A673 (cell line): ENCODE data around the gene CDC37L1. TPM values are rescaled to one million over a fixed set of nuclear protein-coding genes. Genes with fewer than 3 reads are reported as not detected.

ENCODE experiments used
- BruUV-seq: library from RNA; stranded (reverse); fragments of 400-500 nt; replicated peaks from 2 replicates; lab custom pipeline; 2021; lab: Mats Ljungman, UMichigan
- CTCF ChIA-PET: fragments of 300-600 bp; sonication (Branson Sonifier 250); formaldehyde crosslinking; loops from one replicate; lab custom pipeline; 2022; ENCODE audit warnings: antibody characterized with exemption; lab: Charles Lee
- POLR2A ChIA-PET: fragments of 300-600 bp; sonication (Branson Sonifier 250); formaldehyde crosslinking; loops from one replicate; lab custom pipeline; 2022; ENCODE audit warnings: antibody characterized with exemption; ENCODE audit not compliant: low non-redundant PET; lab: Charles Lee
- DNase-seq: peaks from one replicate; pipeline ENCODE4 v3.0.0-alpha.2; 2015; ENCODE audit warnings: low spot score
- H3K27ac ChIP-seq: fragments of 200-600 bp; sonication (generic); 2 replicates; pipeline ENCODE4 v1.5.1; 2016; ENCODE audit warnings: mixed run types, low read depth, mild to moderate bottlenecking, mixed read lengths, antibody characterized with exemption, low read length; ENCODE audit not compliant: poor library complexity, severe bottlenecking
- H3K27me3 ChIP-seq: fragments of 200-600 bp; sonication (generic); replicated peaks from 2 replicates; pipeline ENCODE4 v1.6.1; 2017; ENCODE audit warnings: mixed run types, low read depth, mild to moderate bottlenecking, mixed read lengths, antibody characterized with exemption, low read length; ENCODE audit not compliant: insufficient read depth, poor library complexity
- H3K36me3 ChIP-seq: fragments of 200-600 bp; sonication (generic); 2 replicates; pipeline ENCODE4 v1.6.1; 2016; ENCODE audit warnings: mixed run types, mild to moderate bottlenecking, mixed read lengths, antibody characterized with exemption, low read length; ENCODE audit not compliant: insufficient read depth, poor library complexity, severe bottlenecking
- H3K4me1 ChIP-seq: fragments of 200-600 bp; sonication (generic); 2 replicates; pipeline ENCODE4 v1.6.1; 2017; ENCODE audit warnings: mixed run types, mild to moderate bottlenecking, mixed read lengths, antibody characterized with exemption, low read length; ENCODE audit not compliant: insufficient read depth, poor library complexity, severe bottlenecking
- H3K4me3 ChIP-seq: fragments of 200-600 bp; sonication (generic); 2 replicates; pipeline ENCODE4 v1.5.1; 2016; ENCODE audit warnings: low read depth, mixed run types, mild to moderate bottlenecking, mixed read lengths, low read length; ENCODE audit not compliant: poor library complexity, severe bottlenecking
- H3K9me3 ChIP-seq: fragments of 200-600 bp; sonication (generic); 2 replicates; pipeline ENCODE4 v1.6.1; 2016; ENCODE audit warnings: mixed run types, low read depth, mild to moderate bottlenecking, mixed read lengths, antibody characterized with exemption, low read length; ENCODE audit not compliant: poor library complexity, severe bottlenecking
- CTCF ChIP-seq: fragments of 300-800, 200-600 bp; sonication (generic); conservative IDR thresholded peaks from 2 replicates; pipeline ENCODE4 v1.5.1; 2017; ENCODE audit warnings: low read depth, mild to moderate bottlenecking, antibody characterized with exemption, low read length, moderate library complexity, mixed read lengths
- EZH2 ChIP-seq: fragments of 200-600 bp; sonication (generic); IDR thresholded peaks from 2 replicates; pipeline ENCODE4 v1.6.1; 2017; ENCODE audit warnings: borderline replicate concordance, low read depth, mild to moderate bottlenecking, mixed read lengths, antibody characterized with exemption, low read length; ENCODE audit not compliant: poor library complexity, severe bottlenecking
- intact Hi-C: fragments of 100-400 bp; cut with micrococcal nuclease; formaldehyde crosslinking; loops from one replicate; pipeline ENCODE4 v1.10.0; 2022; ENCODE audit not compliant: unreplicated experiment
- total RNA-seq: library from RNA; stranded (reverse); gene quantifications from 2 replicates; pipeline ENCODE4 v1.2.3, GENCODE V29; 2021

CDC37L1 gene
- total RNA-seq, 1 experiment from 2014 or later = 28.7 TPM

- ChIA-PET CTCF (no interaction called here), POLR2A (no interaction called here)
- Histone ChIP-seq H3K36me3 (peaks cover 82% of the 10 kb centered on the region), H3K9me3 (no peaks in the 10 kb centered on the region), H3K27me3 (no peaks in the 10 kb centered on the region), H3K27ac (no peak overlapping the region), H3K4me3 (no peak overlapping the region), H3K4me1 (peaks cover 12% of the 10 kb centered on the region)
- TF ChIP-seq EZH2 (no peak), CTCF (no peak)
- intact Hi-C loops = no loop called here
- BruUV-seq = no TSS peak
- no peak for DNase-seq
These were observed 20.7 kb downstream of the CDC37L1 start for GRCh38 chr9:4700091-4700490.

- no peaks in the 10 kb centered on the region for H3K27me3 ChIP-seq
- ChIA-PET CTCF (no interaction called here), POLR2A (no interaction called here)
- H3K4me3 ChIP-seq = no peak overlapping the region
- H3K27ac ChIP-seq = no peak overlapping the region
- H3K36me3 ChIP-seq = peaks cover 86% of the 10 kb centered on the region
- H3K9me3 ChIP-seq = no peaks in the 10 kb centered on the region
- no peak for TF ChIP-seq EZH2
- no peak for TF ChIP-seq CTCF
- no TSS peak for BruUV-seq
- intact Hi-C loops = no loop called here
- no peak for DNase-seq
- H3K4me1 ChIP-seq = peaks cover 7% of the 10 kb centered on the region
These were observed 21.6 kb downstream of the CDC37L1 start for GRCh38 chr9:4700932-4701331.

GRCh38 chr9:4701526-4701925 lies 22.2 kb downstream of the CDC37L1 start:
- no TSS peak for BruUV-seq
- ChIA-PET POLR2A (no interaction called here), CTCF (no interaction called here)
- H3K36me3 ChIP-seq = peaks cover 88% of the 10 kb centered on the region
- H3K27ac ChIP-seq = no peak overlapping the region
- DNase-seq = no peak
- no peak for TF ChIP-seq CTCF
- TF ChIP-seq EZH2 = no peak
- H3K4me3 ChIP-seq = no peak overlapping the region
- H3K4me1 ChIP-seq = peaks cover 10% of the 10 kb centered on the region
- H3K27me3 ChIP-seq = no peaks in the 10 kb centered on the region
- H3K9me3 ChIP-seq = no peaks in the 10 kb centered on the region
- intact Hi-C loops = no loop called here
